Activated naive CD4-positive, alpha-beta T cell treated with anti-CD3 and anti-CD28 coated beads, Interleukin-2, amount 10 ng/mL, durations not matched to agents 7 days and 5 days (primary cell): Measurements from ENCODE around the gene IGDCC3.

ENCODE experiments used
- CTCF ChIA-PET: fragments of 350-600 bp; sonication (Branson Sonifier 250); formaldehyde crosslinking; loops from one replicate; lab custom pipeline; 2021; ENCODE audit warnings: antibody characterized with exemption; lab: Charles Lee
- DNase-seq: peaks from one replicate; pipeline ENCODE4 v3.0.0-alpha.2; 2020
- H3K27ac Mint-ChIP-seq: one replicate; pipeline ENCODE4 v1.8.0; 2021; ENCODE audit warnings: mild to moderate bottlenecking, moderate library complexity, mixed read lengths
- H3K27me3 Mint-ChIP-seq: one replicate; pipeline ENCODE4 v1.8.0; 2021; ENCODE audit warnings: mild to moderate bottlenecking, mixed read lengths
- H3K36me3 Mint-ChIP-seq: one replicate; pipeline ENCODE4 v1.8.0; 2021; ENCODE audit warnings: mixed read lengths
- H3K4me1 Mint-ChIP-seq: one replicate; pipeline ENCODE4 v1.8.0; 2021; ENCODE audit warnings: mixed read lengths
- H3K4me3 Mint-ChIP-seq: one replicate; pipeline ENCODE4 v1.8.0; 2021; ENCODE audit warnings: mild to moderate bottlenecking, moderate library complexity, mixed read lengths
- H3K9me3 Mint-ChIP-seq: one replicate; pipeline ENCODE4 v1.8.0; 2021; ENCODE audit warnings: mixed read lengths

The IGDCC3 gene

GRCh38 chr15:65377976-65378366, at the start of gene IGDCC3:
Gene IGDCC3 (minus strand): TSS chr15:65378002. CDS start chr15:65377788, 214 bp downstream.
- peaks cover 14% of the 10 kb centered on the region for H3K4me1 Mint-ChIP-seq
- H3K9me3 Mint-ChIP-seq, result no peaks in the 10 kb centered on the region
- H3K36me3 Mint-ChIP-seq, result no peaks in the 10 kb centered on the region
- H3K4me3 Mint-ChIP-seq, result peak within 1 kb of the TSS; percentile 49
- DNase-seq, result no peak
- no peak within 1 kb of the TSS for H3K27ac Mint-ChIP-seq
- H3K27me3 Mint-ChIP-seq, result peaks cover 90% of the 10 kb centered on the region
- CTCF ChIA-PET, result interaction anchor here (2.2 kb wide), 1 partner anchor 59 kb away, joined by 7 read pairs; no protein-coding TSS in a partner anchor

DNA sequence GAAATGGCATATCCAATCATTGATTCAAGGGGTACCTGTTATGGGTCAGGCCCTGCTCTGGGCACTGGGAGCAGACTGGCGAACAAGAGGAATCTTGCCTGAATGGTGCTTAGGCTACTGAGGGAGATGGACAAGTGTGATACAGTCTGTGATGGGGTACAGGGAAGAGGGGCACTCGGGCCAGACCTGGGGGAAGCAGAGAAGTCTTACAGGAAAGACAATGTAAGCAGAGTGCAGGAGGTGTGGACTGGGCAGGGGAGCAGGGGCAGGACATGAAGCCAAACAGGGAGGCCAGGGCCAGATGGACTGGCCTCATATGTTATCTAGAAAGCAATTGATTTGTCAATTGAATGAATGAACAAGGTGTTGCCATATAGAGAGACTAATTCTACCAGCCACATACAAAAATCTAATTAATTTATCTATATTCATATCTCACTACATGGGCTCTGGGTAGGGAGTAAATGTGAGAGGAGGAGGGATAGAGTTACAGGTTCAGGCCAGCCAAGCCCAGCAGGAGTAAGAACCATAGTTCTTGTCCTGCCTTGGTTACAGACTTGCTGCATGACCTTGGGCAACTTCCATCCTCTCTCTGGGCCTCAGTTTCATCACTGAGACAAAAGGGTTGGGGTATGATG, 48.5 kb upstream of the IGDCC3 start:
- Mint-ChIP-seq H3K27me3 (peaks cover 57% of the 10 kb centered on the region), H3K36me3 (peaks cover 3% of the 10 kb centered on the region), H3K9me3 (no peaks in the 10 kb centered on the region), H3K27ac (no peak overlapping the region), H3K4me3 (no peak overlapping the region), H3K4me1 (peaks cover 12% of the 10 kb centered on the region)
- CTCF ChIA-PET, result no interaction called here
- no peak for DNase-seq

DNA sequence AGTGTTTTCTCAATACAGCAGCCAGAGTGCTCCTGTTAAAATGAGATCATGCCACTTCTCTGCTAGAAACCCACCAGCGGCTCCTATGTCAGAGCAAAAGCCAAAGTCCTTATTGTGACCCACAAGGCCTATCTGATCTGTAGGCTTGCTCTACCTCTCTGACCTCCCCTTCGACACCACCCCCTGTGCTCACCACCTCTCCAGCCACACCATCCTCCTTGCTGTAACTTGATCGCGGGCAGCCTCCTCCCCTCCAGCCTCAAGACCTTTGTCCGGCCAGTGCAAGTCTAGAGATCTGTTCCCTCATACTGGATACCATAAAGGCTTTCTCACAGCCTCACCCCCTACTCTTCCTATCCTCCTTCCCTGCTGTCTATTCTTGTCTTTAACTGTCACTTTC, 46.9 kb upstream of the IGDCC3 start:
- no peak overlapping the region for H3K4me3 Mint-ChIP-seq
- no peaks in the 10 kb centered on the region for H3K9me3 Mint-ChIP-seq
- H3K36me3 Mint-ChIP-seq, result peaks cover 3% of the 10 kb centered on the region
- peaks cover 12% of the 10 kb centered on the region for H3K4me1 Mint-ChIP-seq
- peaks cover 71% of the 10 kb centered on the region for H3K27me3 Mint-ChIP-seq
- H3K27ac Mint-ChIP-seq, result no peak overlapping the region
- no peak for DNase-seq
- CTCF ChIA-PET, result no interaction called here

DNA sequence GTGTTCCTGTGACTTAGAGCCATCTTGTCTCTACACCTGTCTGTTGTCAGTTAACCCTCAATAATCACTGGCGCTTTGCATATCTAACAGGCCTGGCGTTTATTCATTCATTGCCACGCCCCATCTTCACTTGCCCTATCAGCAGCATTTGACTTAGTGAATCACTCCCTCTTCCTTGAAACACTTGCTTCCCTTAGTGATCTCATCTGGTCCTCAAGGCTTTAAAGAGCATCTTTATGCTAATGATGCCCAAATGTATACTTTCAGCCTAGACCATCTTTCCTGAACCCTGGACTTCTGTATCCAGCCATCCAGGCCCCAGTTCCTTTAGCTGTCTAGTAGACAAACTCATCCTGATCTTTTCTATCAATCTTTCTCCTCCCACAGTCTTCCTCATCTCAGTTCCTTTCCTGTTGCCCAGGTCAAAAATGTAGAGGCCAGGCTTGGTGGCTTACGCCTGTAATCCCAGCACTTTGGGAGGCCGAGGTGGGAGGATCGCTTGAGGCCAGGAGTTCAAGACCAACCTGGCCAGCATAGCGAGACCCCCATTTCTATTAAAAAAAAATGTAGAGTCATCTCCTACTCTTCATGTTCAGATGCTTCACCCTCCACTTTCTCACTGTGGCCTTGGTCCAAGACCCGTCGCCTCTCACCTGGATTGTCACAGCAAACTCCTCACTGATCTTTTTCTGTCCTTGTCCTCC, 46.3 kb upstream of the IGDCC3 start:
- no peak for DNase-seq
- Mint-ChIP-seq H3K9me3 (no peaks in the 10 kb centered on the region), H3K36me3 (peaks cover 3% of the 10 kb centered on the region), H3K27ac (no peak overlapping the region), H3K4me3 (peak overlapping the region; percentile 2), H3K4me1 (peaks cover 12% of the 10 kb centered on the region), H3K27me3 (peaks cover 77% of the 10 kb centered on the region)
- CTCF ChIA-PET, result no interaction called here

DNA sequence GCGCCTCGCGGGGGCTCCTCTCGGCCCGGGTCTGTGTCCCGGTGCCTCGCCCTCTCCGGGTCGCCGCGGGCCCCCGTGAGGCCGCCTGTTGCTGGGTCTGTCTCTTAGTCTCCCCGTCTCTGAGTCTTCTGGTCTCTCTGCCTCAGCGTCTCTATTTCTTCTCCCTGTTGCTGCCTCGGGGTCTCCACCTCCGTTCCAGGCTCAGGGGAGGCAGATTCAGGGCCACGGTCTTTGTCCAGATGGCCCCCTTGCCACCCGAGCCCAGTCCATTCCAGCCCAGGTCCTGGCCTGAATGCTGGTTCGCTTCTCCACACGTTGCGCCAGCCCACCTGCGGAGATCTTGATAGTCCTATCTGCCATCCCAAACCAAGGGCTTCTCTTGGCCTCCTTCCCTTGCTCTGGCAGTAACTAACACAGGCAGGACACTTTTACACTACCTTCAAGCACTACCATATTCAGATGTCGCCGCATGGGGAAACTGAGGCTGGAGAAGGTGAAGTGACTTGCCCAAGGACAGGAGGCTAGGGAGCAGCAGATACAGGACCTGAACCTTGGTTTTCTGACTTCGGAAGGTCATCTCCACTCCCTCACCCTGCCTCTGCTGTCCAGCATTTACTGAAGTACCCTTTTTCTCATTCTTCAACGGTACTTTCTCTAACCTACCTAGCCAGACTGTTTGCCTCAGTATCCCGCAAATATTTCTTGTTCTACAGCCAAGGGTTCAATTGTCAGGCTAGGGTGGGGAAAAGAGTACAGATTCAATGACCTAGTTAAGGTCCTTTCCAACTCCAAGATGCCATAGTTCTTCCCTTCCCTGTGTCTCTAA, 45.6 kb upstream of the IGDCC3 start:
- peak overlapping the region; percentile 69 for H3K4me3 Mint-ChIP-seq
- H3K4me1 Mint-ChIP-seq, result peaks cover 12% of the 10 kb centered on the region
- H3K9me3 Mint-ChIP-seq, result no peaks in the 10 kb centered on the region
- H3K27ac Mint-ChIP-seq, result no peak overlapping the region
- H3K27me3 Mint-ChIP-seq, result peaks cover 81% of the 10 kb centered on the region
- H3K36me3 Mint-ChIP-seq, result peaks cover 3% of the 10 kb centered on the region
- DNase-seq, result no peak
- CTCF ChIA-PET, result no interaction called here

- peaks cover 3% of the 10 kb centered on the region for H3K36me3 Mint-ChIP-seq
- peak overlapping the region; percentile 50 for H3K4me3 Mint-ChIP-seq
- H3K27me3 Mint-ChIP-seq, result peaks cover 97% of the 10 kb centered on the region
- H3K4me1 Mint-ChIP-seq, result peaks cover 12% of the 10 kb centered on the region
- no peak overlapping the region for H3K27ac Mint-ChIP-seq
- peak; percentile 38 for DNase-seq
- CTCF ChIA-PET, result interaction anchor here (1.1 kb wide), 1 partner anchor 36 kb away, joined by 4 read pairs; no protein-coding TSS in a partner anchor
- H3K9me3 Mint-ChIP-seq, result no peaks in the 10 kb centered on the region
Measured at GRCh38 chr15:65421360-65422215, 43.8 kb upstream of the IGDCC3 start.

DNA sequence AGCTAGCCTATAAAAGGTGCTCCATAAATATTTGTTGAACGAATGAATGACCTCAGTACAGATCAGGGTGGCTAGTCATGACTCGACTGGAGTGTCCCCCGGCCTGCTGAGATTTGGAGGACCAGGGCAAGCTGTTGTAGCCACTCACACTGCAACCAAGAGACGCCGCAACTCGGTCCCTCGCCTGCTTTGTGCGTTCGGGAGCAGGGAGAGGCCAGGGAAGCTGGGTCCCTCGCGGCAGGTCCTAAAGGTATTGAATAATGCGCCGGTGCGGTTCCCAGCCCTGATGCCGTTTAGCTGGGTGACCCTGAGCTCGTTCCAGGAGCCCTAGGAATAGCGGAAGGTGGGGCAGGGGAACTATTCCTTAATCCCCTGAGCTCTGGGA, 43.2 kb upstream of the IGDCC3 start:
- Mint-ChIP-seq H3K4me1 (peaks cover 12% of the 10 kb centered on the region), H3K9me3 (no peaks in the 10 kb centered on the region), H3K27me3 (peaks cover 91% of the 10 kb centered on the region), H3K36me3 (peaks cover 3% of the 10 kb centered on the region), H3K27ac (no peak overlapping the region), H3K4me3 (no peak overlapping the region)
- CTCF ChIA-PET, result interaction anchor here (1.1 kb wide), 1 partner anchor 35 kb away, joined by 4 read pairs; no protein-coding TSS in a partner anchor
- no peak for DNase-seq

- Mint-ChIP-seq H3K36me3 (peaks cover 3% of the 10 kb centered on the region), H3K27me3 (peaks cover 79% of the 10 kb centered on the region), H3K4me3 (no peak overlapping the region), H3K9me3 (no peaks in the 10 kb centered on the region), H3K4me1 (peaks cover 12% of the 10 kb centered on the region), H3K27ac (no peak overlapping the region)
- DNase-seq, result no peak
- CTCF ChIA-PET, result no interaction called here
Measured at GRCh38 chr15:65418596-65418995, 40.8 kb upstream of the IGDCC3 start.

- no peak overlapping the region for H3K4me3 Mint-ChIP-seq
- peaks cover 3% of the 10 kb centered on the region for H3K4me1 Mint-ChIP-seq
- H3K27me3 Mint-ChIP-seq, result peaks cover 70% of the 10 kb centered on the region
- H3K9me3 Mint-ChIP-seq, result no peaks in the 10 kb centered on the region
- no peak for DNase-seq
- CTCF ChIA-PET, result no interaction called here
- no peaks in the 10 kb centered on the region for H3K36me3 Mint-ChIP-seq
- H3K27ac Mint-ChIP-seq, result no peak overlapping the region
Measured at GRCh38 chr15:65416845-65417416, 39.1 kb upstream of the IGDCC3 start.

DNA sequence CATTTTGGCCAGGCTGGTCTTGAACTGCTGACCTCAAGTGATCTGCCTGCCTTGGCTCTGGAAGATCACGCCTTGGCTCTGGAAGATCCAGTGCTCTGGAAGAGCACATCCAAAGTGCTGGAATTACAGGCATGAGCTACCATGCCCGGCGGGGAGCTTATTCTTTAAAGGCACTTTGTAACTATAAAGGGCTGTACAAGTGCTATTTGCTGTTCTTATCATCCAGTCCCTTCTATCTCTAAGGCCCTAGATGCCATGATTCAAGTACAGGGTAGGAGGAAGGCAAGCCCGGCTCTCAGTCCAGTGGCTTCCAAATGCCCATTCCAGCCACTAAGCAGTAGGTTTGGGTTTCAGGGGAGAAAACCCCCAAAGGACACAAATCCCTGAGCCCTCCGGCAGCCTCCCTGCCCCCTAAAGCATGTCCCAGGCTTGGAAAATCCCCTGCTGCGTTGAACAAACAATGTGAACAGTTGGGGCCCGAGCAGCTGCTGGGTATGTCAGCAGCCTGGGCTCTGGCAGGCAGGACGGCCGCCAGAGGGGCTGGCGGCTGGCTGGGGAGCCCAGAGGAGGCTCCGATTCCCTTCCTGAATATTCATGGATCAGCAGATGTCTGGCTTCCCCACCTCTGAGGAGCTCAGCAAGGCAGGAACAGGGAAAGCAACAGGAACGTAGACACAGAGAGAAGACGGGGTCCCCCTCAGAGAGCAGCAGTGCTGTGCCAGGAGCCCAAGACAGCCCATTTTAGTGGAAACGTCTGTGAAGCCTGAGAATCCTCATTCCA, 37.2 kb upstream of the IGDCC3 start:
- no peak overlapping the region for H3K4me3 Mint-ChIP-seq
- no peak for DNase-seq
- H3K9me3 Mint-ChIP-seq, result no peaks in the 10 kb centered on the region
- no peaks in the 10 kb centered on the region for H3K36me3 Mint-ChIP-seq
- H3K27ac Mint-ChIP-seq, result no peak overlapping the region
- peaks cover 66% of the 10 kb centered on the region for H3K27me3 Mint-ChIP-seq
- CTCF ChIA-PET, result no interaction called here
- H3K4me1 Mint-ChIP-seq, result no peaks in the 10 kb centered on the region

GRCh38 chr15:65413760-65414144, 36.0 kb upstream of the IGDCC3 start:
- Mint-ChIP-seq H3K27me3 (peaks cover 66% of the 10 kb centered on the region), H3K4me3 (no peak overlapping the region), H3K4me1 (no peaks in the 10 kb centered on the region), H3K9me3 (no peaks in the 10 kb centered on the region), H3K36me3 (no peaks in the 10 kb centered on the region), H3K27ac (no peak overlapping the region)
- DNase-seq, result no peak
- CTCF ChIA-PET, result no interaction called here

GRCh38 chr15:65413051-65413759, 35.4 kb upstream of the IGDCC3 start:
- no peak for DNase-seq
- CTCF ChIA-PET, result no interaction called here
- H3K4me3 Mint-ChIP-seq, result no peak overlapping the region

More at GRCh38 chr15:65413051-65413759, 35.4 kb upstream of the IGDCC3 start:
- Mint-ChIP-seq H3K27me3 (peaks cover 66% of the 10 kb centered on the region), H3K9me3 (no peaks in the 10 kb centered on the region), H3K27ac (no peak overlapping the region), H3K4me1 (no peaks in the 10 kb centered on the region), H3K36me3 (no peaks in the 10 kb centered on the region)
